Measurements from ENCODE around the gene IL9. TPM values are rescaled to one million over a fixed set of nuclear protein-coding genes. Genes with fewer than 3 reads are reported as not detected.

Gene IL9
- total RNA-seq, 1 experiment from 2014 or later = not detected

DNA sequence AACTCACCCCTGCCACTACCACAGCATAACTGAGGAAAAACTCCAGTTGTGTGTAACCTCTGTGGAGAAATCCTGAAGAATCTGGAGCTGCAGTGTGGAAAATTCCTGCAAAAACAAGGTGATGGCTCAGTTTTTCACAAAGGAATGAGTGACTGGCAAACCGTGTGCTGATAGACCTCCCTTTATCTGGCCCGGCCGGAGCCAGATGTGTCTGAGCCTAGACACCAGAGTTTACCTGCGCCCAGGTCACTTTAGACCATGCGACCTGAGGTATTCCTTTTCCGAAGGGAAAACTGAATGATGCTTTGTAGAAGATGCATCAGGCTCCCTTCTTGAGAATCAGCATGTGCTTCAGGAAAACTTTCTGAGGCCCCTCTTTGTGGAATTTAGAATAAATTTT is 45.0 kb downstream of the IL9 start:
- intact Hi-C loops (cut with micrococcal nuclease; ENCODE audit: unreplicated experiment) (no loop called here), in situ Hi-C loops (cut with HindIII; ENCODE audit: low pct_unique_long_range_greater_than_20kb, low sequenced_read_pairs) (no loop called here)
- Histone ChIP-seq H3K4me1 (ENCODE audit: control insufficient read depth, insufficient read depth, low read length) (no peaks in the 10 kb centered on the region), H3K27ac (ENCODE audit: low read length) (no peak overlapping the region), H3K36me3 (ENCODE audit: control insufficient read depth, insufficient read depth, low read length) (no peaks in the 10 kb centered on the region), H3K27me3 (ENCODE audit: control insufficient read depth, insufficient read depth, low read length) (0 out of 2 replicates have a peak, but pooled peaks cover 3% of the 10 kb centered on the region), H3K4me3 (ENCODE audit: low read depth in 2 of 2, low read length in 2 of 2) (no peak overlapping the region), H3K9me3 (ENCODE audit: control insufficient read depth, insufficient read depth, low read depth, low read length) (no peaks in the 10 kb centered on the region)
- ChIA-PET POLR2A (no interaction called here), CTCF (no interaction called here)
- TF ChIP-seq, protein P1, sequence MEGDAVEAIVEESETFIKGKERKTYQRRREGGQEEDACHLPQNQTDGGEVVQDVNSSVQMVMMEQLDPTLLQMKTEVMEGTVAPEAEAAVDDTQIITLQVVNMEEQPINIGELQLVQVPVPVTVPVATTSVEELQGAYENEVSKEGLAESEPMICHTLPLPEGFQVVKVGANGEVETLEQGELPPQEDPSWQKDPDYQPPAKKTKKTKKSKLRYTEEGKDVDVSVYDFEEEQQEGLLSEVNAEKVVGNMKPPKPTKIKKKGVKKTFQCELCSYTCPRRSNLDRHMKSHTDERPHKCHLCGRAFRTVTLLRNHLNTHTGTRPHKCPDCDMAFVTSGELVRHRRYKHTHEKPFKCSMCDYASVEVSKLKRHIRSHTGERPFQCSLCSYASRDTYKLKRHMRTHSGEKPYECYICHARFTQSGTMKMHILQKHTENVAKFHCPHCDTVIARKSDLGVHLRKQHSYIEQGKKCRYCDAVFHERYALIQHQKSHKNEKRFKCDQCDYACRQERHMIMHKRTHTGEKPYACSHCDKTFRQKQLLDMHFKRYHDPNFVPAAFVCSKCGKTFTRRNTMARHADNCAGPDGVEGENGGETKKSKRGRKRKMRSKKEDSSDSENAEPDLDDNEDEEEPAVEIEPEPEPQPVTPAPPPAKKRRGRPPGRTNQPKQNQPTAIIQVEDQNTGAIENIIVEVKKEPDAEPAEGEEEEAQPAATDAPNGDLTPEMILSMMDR (IDR thresholded peaks at IDR 0.05) = no peak
- TF ChIP-seq TCF7L2 (IDR thresholded peaks at IDR 0.05; ENCODE audit: low read depth, low read length) (no peak), SIN3A (IDR thresholded peaks at IDR 0.05; ENCODE audit: borderline replicate concordance, insufficient read depth, low read depth, low read length) (no peak)
- no peak for ATAC-seq
- BruUV-seq (replicated peaks) = no TSS peak
- no peak for DNase-seq (ENCODE audit: low read depth, low spot score)

DNA sequence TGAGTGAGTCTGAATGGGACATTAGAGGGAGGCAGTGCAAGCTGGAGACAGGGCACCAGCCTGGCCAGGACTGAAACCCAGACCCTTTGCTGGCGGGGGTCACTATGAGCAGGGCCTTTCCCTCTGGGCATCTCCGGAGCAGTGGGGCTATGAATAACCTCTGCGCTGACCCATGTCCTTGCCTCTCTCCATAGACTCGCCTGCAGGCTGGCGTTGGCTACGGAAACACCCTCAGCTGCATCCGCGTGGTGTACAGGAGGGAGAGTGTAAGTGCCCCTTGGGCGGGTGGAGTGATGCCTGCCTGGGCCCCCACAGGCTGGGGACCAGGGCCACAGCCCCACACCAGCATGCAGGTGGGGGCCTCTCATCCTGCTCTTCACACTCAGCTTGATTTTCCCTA is 45.4 kb downstream of the IL9 start:
- Histone ChIP-seq H3K36me3 (ENCODE audit: control insufficient read depth, insufficient read depth, low read length) (no peaks in the 10 kb centered on the region), H3K9me3 (ENCODE audit: control insufficient read depth, insufficient read depth, low read depth, low read length) (no peaks in the 10 kb centered on the region), H3K4me1 (ENCODE audit: control insufficient read depth, insufficient read depth, low read length) (no peaks in the 10 kb centered on the region), H3K27ac (ENCODE audit: low read length) (no peak overlapping the region), H3K27me3 (ENCODE audit: control insufficient read depth, insufficient read depth, low read length) (0 out of 2 replicates have a peak, but pooled peaks cover 3% of the 10 kb centered on the region), H3K4me3 (ENCODE audit: low read depth in 2 of 2, low read length in 2 of 2) (no peak overlapping the region)
- ATAC-seq = no peak
- no peak for TF ChIP-seq SIN3A (IDR thresholded peaks at IDR 0.05; ENCODE audit: borderline replicate concordance, insufficient read depth, low read depth, low read length)
- TF ChIP-seq POLR2AphosphoS5 (IDR thresholded peaks at IDR 0.05; ENCODE audit: low read depth, low read length) = no peak
- no peak for TF ChIP-seq TCF7L2 (IDR thresholded peaks at IDR 0.05; ENCODE audit: low read depth, low read length)
- TF ChIP-seq, protein P1 (IDR thresholded peaks at IDR 0.05) = no peak
- TF ChIP-seq, protein P2, sequence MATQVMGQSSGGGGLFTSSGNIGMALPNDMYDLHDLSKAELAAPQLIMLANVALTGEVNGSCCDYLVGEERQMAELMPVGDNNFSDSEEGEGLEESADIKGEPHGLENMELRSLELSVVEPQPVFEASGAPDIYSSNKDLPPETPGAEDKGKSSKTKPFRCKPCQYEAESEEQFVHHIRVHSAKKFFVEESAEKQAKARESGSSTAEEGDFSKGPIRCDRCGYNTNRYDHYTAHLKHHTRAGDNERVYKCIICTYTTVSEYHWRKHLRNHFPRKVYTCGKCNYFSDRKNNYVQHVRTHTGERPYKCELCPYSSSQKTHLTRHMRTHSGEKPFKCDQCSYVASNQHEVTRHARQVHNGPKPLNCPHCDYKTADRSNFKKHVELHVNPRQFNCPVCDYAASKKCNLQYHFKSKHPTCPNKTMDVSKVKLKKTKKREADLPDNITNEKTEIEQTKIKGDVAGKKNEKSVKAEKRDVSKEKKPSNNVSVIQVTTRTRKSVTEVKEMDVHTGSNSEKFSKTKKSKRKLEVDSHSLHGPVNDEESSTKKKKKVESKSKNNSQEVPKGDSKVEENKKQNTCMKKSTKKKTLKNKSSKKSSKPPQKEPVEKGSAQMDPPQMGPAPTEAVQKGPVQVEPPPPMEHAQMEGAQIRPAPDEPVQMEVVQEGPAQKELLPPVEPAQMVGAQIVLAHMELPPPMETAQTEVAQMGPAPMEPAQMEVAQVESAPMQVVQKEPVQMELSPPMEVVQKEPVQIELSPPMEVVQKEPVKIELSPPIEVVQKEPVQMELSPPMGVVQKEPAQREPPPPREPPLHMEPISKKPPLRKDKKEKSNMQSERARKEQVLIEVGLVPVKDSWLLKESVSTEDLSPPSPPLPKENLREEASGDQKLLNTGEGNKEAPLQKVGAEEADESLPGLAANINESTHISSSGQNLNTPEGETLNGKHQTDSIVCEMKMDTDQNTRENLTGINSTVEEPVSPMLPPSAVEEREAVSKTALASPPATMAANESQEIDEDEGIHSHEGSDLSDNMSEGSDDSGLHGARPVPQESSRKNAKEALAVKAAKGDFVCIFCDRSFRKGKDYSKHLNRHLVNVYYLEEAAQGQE (IDR thresholded peaks at IDR 0.05; ENCODE audit: insufficient read depth in 1 of 2, low read depth in 2 of 2, low read length in 1 of 2) = no peak
- DNase-seq (ENCODE audit: low read depth, low spot score) = no peak
- ChIA-PET POLR2A (no interaction called here), CTCF (no interaction called here)
- no TSS peak for BruUV-seq (replicated peaks)
- in situ Hi-C loops (cut with HindIII; ENCODE audit: low pct_unique_long_range_greater_than_20kb, low sequenced_read_pairs) (no loop called here), intact Hi-C loops (cut with micrococcal nuclease; ENCODE audit: unreplicated experiment) (no loop called here)

All from Panc1 (cell line).